ENCODE measurements around the gene EVL. TPM values are rescaled to one million over a fixed set of nuclear protein-coding genes. Genes with fewer than 3 reads are reported as not detected.

EVL gene
- total and polyA plus RNA-seq, 2 of the 8 experiments (the other 6 are each of a cell fraction or from before 2014, with no cell fraction given): 30.7 to 64.6 TPM

DNA sequence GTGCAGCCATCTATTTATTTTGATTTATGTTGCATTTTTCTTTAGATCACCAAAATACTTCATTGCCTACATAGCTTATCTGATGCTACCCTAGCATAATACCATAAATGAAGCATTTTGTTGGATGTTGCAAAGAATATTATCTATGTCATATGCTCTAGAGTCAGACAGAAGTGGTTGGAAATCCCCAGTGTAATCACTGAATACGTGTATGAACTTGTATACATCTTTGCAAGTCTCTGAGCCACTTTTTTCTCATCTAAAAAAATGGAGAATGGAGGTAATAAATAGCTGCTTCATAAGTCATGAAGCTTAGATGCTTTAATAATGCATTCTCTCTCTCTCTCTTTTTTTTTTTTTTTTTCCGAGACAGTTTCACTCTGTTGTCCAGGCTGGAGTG is 18.5 kb downstream of the EVL start:
- no peaks in the 10 kb centered on the region for H3K79me1 ChIP-seq (ENCODE audit: low read depth, low read length)
- H4K20me1 ChIP-seq (replicated peaks in 1 of 2; ENCODE audit: control insufficient read depth in 1 of 2, insufficient read depth in 2 of 2, low read length in 2 of 2): peaks cover 0 to 2% of the 10 kb centered on the region in 2 experiments
- no peak overlapping the region for H4K8ac ChIP-seq (ENCODE audit: extremely low read depth, insufficient read depth, low read length)
- H4K5ac ChIP-seq (ENCODE audit: insufficient read length, low read depth, low read length): no peak overlapping the region
- H3K4me2 ChIP-seq (ENCODE audit: insufficient read depth in 1 of 2, low read depth in 2 of 2, low read length in 2 of 2): no peak overlapping the region
- no peaks in the 10 kb centered on the region for H3K9me3 ChIP-seq (ENCODE audit: insufficient read depth in 2 of 2, low read depth in 1 of 2, low read length in 1 of 2)
- H3K14ac ChIP-seq (ENCODE audit: insufficient read length): no peak overlapping the region
- H2BK15ac ChIP-seq (ENCODE audit: low read length): no peak overlapping the region
- ChIA-PET POLR2A (ENCODE audit: partially characterized antibody) (no interaction called here), CTCF (ENCODE audit: partially characterized antibody) (interaction anchor here (0.6 to 24.3 kb wide), 7 partner anchors 15 to 408 kb away, joined by 3 to 240 read pairs (median 3); no protein-coding TSS in a partner anchor)
- DNase-seq (ENCODE audit: low read depth in 1 of 2, low spot score in 2 of 2) (no peak), FAIRE-seq (no peak)
- peaks cover 2 to 15% (median 4%) of the 10 kb centered on the region in 4 experiments; a peak in 5 of 7 replicates for H3K4me1 ChIP-seq (replicated peaks in 1 of 4; ENCODE audit: control insufficient read depth in 3 of 4, insufficient read depth in 4 of 4, low read length in 3 of 4)
- H3K4ac ChIP-seq (replicated peaks; ENCODE audit: insufficient read length, low read depth, low read length): no peak overlapping the region
- no peak overlapping the region for H3K56ac ChIP-seq (replicated peaks; ENCODE audit: insufficient read length, low read depth, low read length)
- no peak overlapping the region for H3K18ac ChIP-seq (ENCODE audit: extremely low read depth, low read length)
- no peak overlapping the region for H2BK120ac ChIP-seq (replicated peaks; ENCODE audit: low read depth, low read length)
- no peak overlapping the region for H3K27ac ChIP-seq (ENCODE audit: low read depth, low read length)
- no peak overlapping the region for H2BK12ac ChIP-seq (ENCODE audit: low read depth, low read length)
- TF ChIP-seq EP300 (IDR thresholded peaks at IDR 0.05; ENCODE audit: borderline replicate concordance in 1 of 2, low read depth in 2 of 2, low read length in 2 of 2): no peak
- no peak for TF ChIP-seq NANOG (IDR thresholded peaks at IDR 0.05; ENCODE audit: insufficient read depth, low read depth, low read length, poor library complexity, severe bottlenecking)
- no peak for TF ChIP-seq SP4 (IDR thresholded peaks at IDR 0.05; ENCODE audit: low read length)
- TF ChIP-seq SIX5 (IDR thresholded peaks at IDR 0.05; ENCODE audit: low read depth, low read length): no peak
- no peak for TF ChIP-seq MAFK (IDR thresholded peaks at IDR 0.05; ENCODE audit: low read depth, low read length)
- TF ChIP-seq YY1 (IDR thresholded peaks at IDR 0.05; ENCODE audit: low read depth, low read length): no peak
- no peak for TF ChIP-seq GABPA (IDR thresholded peaks at IDR 0.05; ENCODE audit: borderline replicate concordance, insufficient read depth, low read length)
- TF ChIP-seq ZNF274 (IDR thresholded peaks at IDR 0.05; ENCODE audit: borderline replicate concordance, extremely low read depth, low read length): no peak
- no peak for TF ChIP-seq CHD2 (IDR thresholded peaks at IDR 0.05; ENCODE audit: low read length)
- TF ChIP-seq BCL11A (IDR thresholded peaks at IDR 0.05; ENCODE audit: low read depth in 2 of 2, low read length in 2 of 2): no peak
- TF ChIP-seq TCF12 (IDR thresholded peaks at IDR 0.05; ENCODE audit: low read depth, low read length): no peak
- TF ChIP-seq CHD1 (IDR thresholded peaks at IDR 0.05; ENCODE audit: low read depth, low read length): no peak
- no peak for TF ChIP-seq RNF2 (IDR thresholded peaks at IDR 0.05; ENCODE audit: borderline replicate concordance, low read depth, low read length, missing control alignments, poor library complexity, severe bottlenecking)
- no peak for TF ChIP-seq PHF8 (conservative IDR thresholded peaks at IDR 0.05; ENCODE audit: low read depth, low read length)
- H3K9ac ChIP-seq (replicated peaks in 1 of 4; ENCODE audit: extremely low read depth in 1 of 4, low read depth in 3 of 4, low read length in 3 of 4): no peak overlapping the region
- H2BK5ac ChIP-seq (ENCODE audit: low read depth, low read length): no peak overlapping the region
- no peak overlapping the region for H3K23ac ChIP-seq (ENCODE audit: insufficient read length)
- no peaks in the 10 kb centered on the region for H3K36me3 ChIP-seq (ENCODE audit: control insufficient read depth in 2 of 4, insufficient read depth in 4 of 4, low read length in 3 of 4)
- no peaks in the 10 kb centered on the region; a peak in 1 of 7 replicates for H3K27me3 ChIP-seq (replicated peaks in 1 of 4; ENCODE audit: control insufficient read depth in 3 of 4, extremely low read depth in 1 of 4, insufficient read depth in 3 of 4, low read length in 3 of 4)
- no peak overlapping the region for H4K91ac ChIP-seq (replicated peaks; ENCODE audit: insufficient read length, low read length)
- H3K4me3 ChIP-seq (ENCODE audit: extremely low read depth in 1 of 4, insufficient read depth in 2 of 4, low read depth in 3 of 4, low read length in 4 of 4): no peak overlapping the region
- no peak overlapping the region for H2BK20ac ChIP-seq (ENCODE audit: low read length)
- H2AFZ ChIP-seq (ENCODE audit: low read length): no peak overlapping the region
- no peaks in the 10 kb centered on the region for H3K79me2 ChIP-seq (ENCODE audit: control insufficient read depth in 1 of 2, insufficient read depth in 2 of 2, low read length in 2 of 2)
- H2AK5ac ChIP-seq (ENCODE audit: low read depth, low read length): no peak overlapping the region
- H3K23me2 ChIP-seq (ENCODE audit: low read depth, low read length): no peaks in the 10 kb centered on the region
- 100% methylated on average over 1 of the region's 2 CpGs; no CpG with 5 or more reads in 1 of the 2 experiments for WGBS, 2 experiments (ENCODE audit: extremely low coverage in 1 of 2, insufficient coverage in 1 of 2, insufficient read length in 1 of 2, insufficient replicate concordance in 2 of 2, low coverage in 1 of 2, low lambda C conversion rate in 2 of 2, missing lambda C conversion rate in 1 of 2)

All from H1 (cell line).